Keratinocyte (primary cell): Measurements from ENCODE around the gene LRRC8C. TPM values are rescaled to one million over a fixed set of nuclear protein-coding genes. Genes with fewer than 3 reads are reported as not detected.

Source experiments
- DNase-seq: peaks from one replicate; pipeline ENCODE4 v3.0.0-alpha.2; 2011; ENCODE audit warnings: low read depth, missing footprints, low spot score
- FAIRE-seq: peaks from 2 replicates; lab custom pipeline; 2011; peaks lifted over from hg19 to GRCh38; lab: Jason Lieb, UNC
- H2AFZ ChIP-seq: 2 replicates; pipeline ENCODE4 v1.6.0; 2012; ENCODE audit warnings: low read length, control low read depth, inconsistent platforms; ENCODE audit not compliant: control insufficient read depth
- H3K27ac ChIP-seq: 2 replicates; pipeline ENCODE4 v1.5.1; 2011; ENCODE audit warnings: low read length; ENCODE audit not compliant: control insufficient read depth, insufficient read depth
- H3K27me3 ChIP-seq: 3 replicates; pipeline ENCODE4 v1.6.0; 2011; ENCODE audit warnings: low read length; ENCODE audit not compliant: control insufficient read depth, insufficient read depth; ENCODE audit errors: extremely low read depth
- H3K36me3 ChIP-seq, 2 experiments: 2 replicates in 1 of 2; 3 replicates in 1 of 2; pipeline ENCODE4 v1.5.1; 2011; ENCODE audit warnings: low read length in 2 of 2, mild to moderate bottlenecking in 1 of 2; ENCODE audit not compliant: control insufficient read depth in 2 of 2, insufficient read depth in 2 of 2; ENCODE audit errors: extremely low read depth in 1 of 2
- H3K4me1 ChIP-seq: 3 replicates; pipeline ENCODE4 v1.5.1; 2011; ENCODE audit warnings: low read length; ENCODE audit not compliant: control insufficient read depth, insufficient read depth; ENCODE audit errors: extremely low read depth
- H3K4me2 ChIP-seq: 3 replicates; pipeline ENCODE4 v1.6.0; 2011; ENCODE audit warnings: low read depth, low read length; ENCODE audit not compliant: control insufficient read depth, insufficient read depth; ENCODE audit errors: extremely low read depth
- H3K4me3 ChIP-seq, 3 experiments: fragments of 200-600 bp in 1 of 3; sonication (generic) in 1 of 3; 2 replicates in 2 of 3; 3 replicates in 1 of 3; pipeline ENCODE4 v1.5.1; 2011 to 2016; ENCODE audit warnings: low read length in 3 of 3, mild to moderate bottlenecking in 3 of 3, control low read depth in 2 of 3, inconsistent platforms in 1 of 3, low read depth in 1 of 3, mixed read lengths in 1 of 3, mixed run types in 1 of 3, moderate library complexity in 1 of 3; ENCODE audit not compliant: control insufficient read depth in 2 of 3, insufficient read depth in 2 of 3; ENCODE audit errors: extremely low read depth in 1 of 3
- H3K79me2 ChIP-seq: 2 replicates; pipeline ENCODE4 v1.6.0; 2012; ENCODE audit warnings: low read length; ENCODE audit not compliant: control insufficient read depth, insufficient read depth
- H3K9ac ChIP-seq: 3 replicates; pipeline ENCODE4 v1.6.0; 2011; ENCODE audit warnings: low read length; ENCODE audit not compliant: control insufficient read depth, insufficient read depth; ENCODE audit errors: extremely low read depth
- H3K9me1 ChIP-seq: 3 replicates; pipeline ENCODE4 v1.6.0; 2011; ENCODE audit warnings: low read length; ENCODE audit not compliant: control insufficient read depth, insufficient read depth; ENCODE audit errors: extremely low read depth
- H3K9me3 ChIP-seq: 2 replicates; pipeline ENCODE4 v1.5.1; 2012; ENCODE audit warnings: low read depth, low read length; ENCODE audit not compliant: control insufficient read depth
- H4K20me1 ChIP-seq: 3 replicates; pipeline ENCODE4 v1.6.0; 2011; ENCODE audit warnings: low read length; ENCODE audit not compliant: control insufficient read depth, insufficient read depth; ENCODE audit errors: extremely low read depth
- EZH2 ChIP-seq: IDR thresholded peaks from one replicate; pipeline ENCODE4 v1.6.1; 2012; ENCODE audit warnings: inconsistent platforms, mild to moderate bottlenecking, low read length, moderate library complexity
- dilution Hi-C: fragments of 300-500 bp; cut with MboI; formaldehyde crosslinking; loops from one replicate; pipeline ENCODE4 v1.7.0; 2020; ENCODE audit warnings: low sequenced_read_pairs; ENCODE audit not compliant: extremely low pct_ligation_motif_present
- polyA plus RNA-seq, 5 experiments: library from polyadenylated mRNA; depleted of rRNA in 3 of 5; stranded (reverse) in 3 of 5; stranded (forward) in 1 of 5; unstranded in 1 of 5; fragments of >200 nt; gene quantifications; 1 replicate in 1 of 5; 2 replicates in 3 of 5; 3 replicates in 1 of 5; pipeline versions ENCODE4 v1.2.1 to v1.2.3, GENCODE V29; 2011 to 2012; ENCODE audit warnings: missing spikeins in 2 of 5, low read depth in 1 of 5, low replicate concordance in 1 of 5
- TF ChIP-seq, protein P1 (sequence below), 3 experiments: IDR thresholded peaks in 1 of 3; conservative IDR thresholded peaks in 1 of 3; optimal IDR thresholded peaks in 1 of 3; 2 replicates in 2 of 3; 3 replicates in 1 of 3; pipeline versions ENCODE3 to v1.5.1; 2011; ENCODE audit warnings: low read length in 3 of 3, mild to moderate bottlenecking in 3 of 3, moderate library complexity in 2 of 3, control low read depth in 1 of 3, inconsistent platforms in 1 of 3; ENCODE audit not compliant: insufficient read depth in 2 of 3; ENCODE audit errors: extremely low read depth in 1 of 3

Gene LRRC8C
- polyA plus RNA-seq, 1 donor (not counting 4 experiments of a cell fraction or from before 2014, with no cell fraction given), result 18.4 TPM

DNA sequence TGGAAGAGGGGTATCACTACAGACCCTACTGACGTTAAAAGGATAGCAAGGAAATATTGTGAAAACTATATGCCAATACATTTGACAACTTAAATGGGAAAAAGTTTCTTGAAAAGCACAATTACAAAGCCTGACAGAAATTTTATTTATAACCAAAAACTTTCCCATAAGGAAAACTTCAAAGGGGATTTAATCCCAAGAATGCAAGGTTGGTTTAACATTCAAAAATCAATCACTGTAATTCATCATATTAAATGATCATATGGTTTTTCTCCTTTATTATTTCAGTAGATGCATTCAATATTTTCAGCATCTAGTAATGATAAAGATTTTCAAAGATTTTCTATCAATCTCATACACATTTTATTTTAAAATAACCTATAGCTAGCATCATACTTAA lies 13.3 kb downstream of the LRRC8C start:
- H3K4me2 ChIP-seq, result no peak overlapping the region
- TF ChIP-seq, protein P1, sequence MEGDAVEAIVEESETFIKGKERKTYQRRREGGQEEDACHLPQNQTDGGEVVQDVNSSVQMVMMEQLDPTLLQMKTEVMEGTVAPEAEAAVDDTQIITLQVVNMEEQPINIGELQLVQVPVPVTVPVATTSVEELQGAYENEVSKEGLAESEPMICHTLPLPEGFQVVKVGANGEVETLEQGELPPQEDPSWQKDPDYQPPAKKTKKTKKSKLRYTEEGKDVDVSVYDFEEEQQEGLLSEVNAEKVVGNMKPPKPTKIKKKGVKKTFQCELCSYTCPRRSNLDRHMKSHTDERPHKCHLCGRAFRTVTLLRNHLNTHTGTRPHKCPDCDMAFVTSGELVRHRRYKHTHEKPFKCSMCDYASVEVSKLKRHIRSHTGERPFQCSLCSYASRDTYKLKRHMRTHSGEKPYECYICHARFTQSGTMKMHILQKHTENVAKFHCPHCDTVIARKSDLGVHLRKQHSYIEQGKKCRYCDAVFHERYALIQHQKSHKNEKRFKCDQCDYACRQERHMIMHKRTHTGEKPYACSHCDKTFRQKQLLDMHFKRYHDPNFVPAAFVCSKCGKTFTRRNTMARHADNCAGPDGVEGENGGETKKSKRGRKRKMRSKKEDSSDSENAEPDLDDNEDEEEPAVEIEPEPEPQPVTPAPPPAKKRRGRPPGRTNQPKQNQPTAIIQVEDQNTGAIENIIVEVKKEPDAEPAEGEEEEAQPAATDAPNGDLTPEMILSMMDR (optimal IDR thresholded peaks at IDR 0.05 in 1 of 3, IDR thresholded peaks at IDR 0.05 in 1 of 3, conservative IDR thresholded peaks at IDR 0.05 in 1 of 3; ENCODE audit: extremely low read depth in 1 of 3, insufficient read depth in 2 of 3, low read length in 3 of 3), result no peak
- no peak for TF ChIP-seq EZH2
- H3K9me1 ChIP-seq, result no peaks in the 10 kb centered on the region
- H3K79me2 ChIP-seq, result peaks cover 82% of the 10 kb centered on the region
- no peaks in the 10 kb centered on the region for H3K27me3 ChIP-seq
- dilution Hi-C loops, result no loop called here
- H3K9me3 ChIP-seq, result peaks cover 3% of the 10 kb centered on the region
- no peaks in the 10 kb centered on the region for H3K4me1 ChIP-seq
- no peaks in the 10 kb centered on the region for H4K20me1 ChIP-seq
- H2AFZ ChIP-seq, result no peak overlapping the region
- no peak overlapping the region for H3K4me3 ChIP-seq
- H3K9ac ChIP-seq, result no peak overlapping the region
- H3K36me3 ChIP-seq, result no peaks in the 10 kb centered on the region
- H3K27ac ChIP-seq, result no peak overlapping the region
- FAIRE-seq, result no peak
- DNase-seq, result no peak

DNA sequence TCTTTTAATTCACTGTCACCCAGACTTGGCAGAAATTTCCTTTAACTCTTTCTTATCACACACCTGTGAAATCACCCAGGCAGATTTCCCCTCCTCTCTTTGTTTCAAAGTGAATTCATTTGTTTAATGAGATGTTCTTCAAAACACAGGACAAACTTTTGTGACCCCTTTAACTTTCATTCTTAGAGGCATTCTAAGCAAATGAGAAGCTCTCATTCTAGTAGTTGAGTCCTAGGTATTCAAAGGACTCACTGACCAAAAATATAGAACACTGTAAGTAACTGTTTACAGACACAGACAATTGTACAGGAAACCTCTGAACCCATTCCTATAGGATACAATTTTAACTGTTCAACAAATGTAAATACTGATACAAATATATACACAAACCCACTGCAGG lies 16.9 kb downstream of the LRRC8C start:
- FAIRE-seq (peak; percentile 46), DNase-seq (no peak)
- peaks cover 2% of the 10 kb centered on the region for H4K20me1 ChIP-seq
- no peak overlapping the region for H3K4me3 ChIP-seq
- H3K9ac ChIP-seq, result no peak overlapping the region
- TF ChIP-seq, protein P1 (optimal IDR thresholded peaks at IDR 0.05 in 1 of 3, IDR thresholded peaks at IDR 0.05 in 1 of 3, conservative IDR thresholded peaks at IDR 0.05 in 1 of 3; ENCODE audit: extremely low read depth in 1 of 3, insufficient read depth in 2 of 3, low read length in 3 of 3), result no peak
- no peak for TF ChIP-seq EZH2
- no peaks in the 10 kb centered on the region for H3K36me3 ChIP-seq
- no peak overlapping the region for H2AFZ ChIP-seq
- H3K79me2 ChIP-seq, result peaks cover 81% of the 10 kb centered on the region
- peaks cover 3% of the 10 kb centered on the region for H3K9me3 ChIP-seq
- no peaks in the 10 kb centered on the region for H3K4me1 ChIP-seq
- no peaks in the 10 kb centered on the region for H3K27me3 ChIP-seq
- dilution Hi-C loops, result no loop called here
- peaks cover 4% of the 10 kb centered on the region for H3K9me1 ChIP-seq
- no peak overlapping the region for H3K27ac ChIP-seq
- no peak overlapping the region for H3K4me2 ChIP-seq
